GM12865 (cell line): ENCODE data around the gene BCAT1.

Source experiments
- DNase-seq: peaks from one replicate; pipeline ENCODE4 v3.0.0; 2010; ENCODE audit warnings: low read depth
- H3K4me3 ChIP-seq: 2 replicates; pipeline ENCODE4 v1.5.1; 2011; ENCODE audit warnings: mild to moderate bottlenecking, low read depth, low read length, control low read depth
- TF ChIP-seq, protein P1 (sequence below): IDR thresholded peaks from 2 replicates; pipeline ENCODE4 v1.5.1; 2011; ENCODE audit warnings: low read length, control low read depth, low read depth, inconsistent platforms; ENCODE audit not compliant: insufficient read depth; ENCODE audit errors: missing control alignments

Gene BCAT1

DNA sequence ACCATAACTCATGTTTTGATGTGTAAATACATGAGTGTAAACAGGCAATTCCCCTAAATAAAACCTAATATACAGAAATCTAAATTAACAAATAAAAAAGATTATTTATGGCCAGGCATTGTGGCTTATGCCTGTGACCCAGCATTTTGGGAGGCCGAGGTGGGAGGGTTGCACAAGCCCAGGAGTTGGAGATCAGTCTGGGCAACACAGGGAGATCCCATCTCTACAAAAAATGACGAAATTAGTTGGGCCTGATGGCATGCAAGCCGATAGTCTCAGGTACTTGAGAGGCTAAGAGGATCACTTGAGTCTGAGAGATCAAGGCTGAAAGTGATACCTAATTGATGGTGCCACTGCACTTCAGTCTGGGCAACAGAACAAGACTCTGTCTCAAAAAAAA is 48.7 kb downstream of the BCAT1 start:
- peak; percentile 25 for DNase-seq
- H3K4me3 ChIP-seq, result no peak overlapping the region
- TF ChIP-seq, protein P1, sequence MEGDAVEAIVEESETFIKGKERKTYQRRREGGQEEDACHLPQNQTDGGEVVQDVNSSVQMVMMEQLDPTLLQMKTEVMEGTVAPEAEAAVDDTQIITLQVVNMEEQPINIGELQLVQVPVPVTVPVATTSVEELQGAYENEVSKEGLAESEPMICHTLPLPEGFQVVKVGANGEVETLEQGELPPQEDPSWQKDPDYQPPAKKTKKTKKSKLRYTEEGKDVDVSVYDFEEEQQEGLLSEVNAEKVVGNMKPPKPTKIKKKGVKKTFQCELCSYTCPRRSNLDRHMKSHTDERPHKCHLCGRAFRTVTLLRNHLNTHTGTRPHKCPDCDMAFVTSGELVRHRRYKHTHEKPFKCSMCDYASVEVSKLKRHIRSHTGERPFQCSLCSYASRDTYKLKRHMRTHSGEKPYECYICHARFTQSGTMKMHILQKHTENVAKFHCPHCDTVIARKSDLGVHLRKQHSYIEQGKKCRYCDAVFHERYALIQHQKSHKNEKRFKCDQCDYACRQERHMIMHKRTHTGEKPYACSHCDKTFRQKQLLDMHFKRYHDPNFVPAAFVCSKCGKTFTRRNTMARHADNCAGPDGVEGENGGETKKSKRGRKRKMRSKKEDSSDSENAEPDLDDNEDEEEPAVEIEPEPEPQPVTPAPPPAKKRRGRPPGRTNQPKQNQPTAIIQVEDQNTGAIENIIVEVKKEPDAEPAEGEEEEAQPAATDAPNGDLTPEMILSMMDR, result no peak

- TF ChIP-seq, protein P1, result no peak
- no peak overlapping the region for H3K4me3 ChIP-seq
- DNase-seq, result no peak
Measured at GRCh38 chr12:24899503-24900075, 49.3 kb downstream of the BCAT1 start.

DNA sequence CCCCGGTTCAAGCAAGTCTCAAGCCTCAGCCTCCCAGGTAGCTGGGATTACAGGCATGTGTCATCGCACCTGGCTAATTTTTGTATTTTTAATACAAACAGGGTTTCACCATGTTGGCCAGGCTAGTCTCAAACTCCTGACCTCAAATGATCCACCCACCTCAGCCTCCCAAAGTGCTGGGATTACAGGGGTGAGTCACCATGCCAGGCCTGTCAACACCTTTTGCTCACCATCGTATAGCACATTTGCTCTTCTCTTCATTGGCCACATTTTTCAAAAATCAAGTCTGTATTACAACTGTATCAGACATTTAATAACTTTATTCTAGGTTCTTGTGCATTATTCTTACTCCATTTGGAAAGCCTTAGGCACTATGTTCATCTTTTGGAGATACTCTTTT is 50.3 kb downstream of the BCAT1 start:
- TF ChIP-seq, protein P1, result no peak
- no peak for DNase-seq
- no peak overlapping the region for H3K4me3 ChIP-seq

- no peak overlapping the region for H3K4me3 ChIP-seq
- DNase-seq, result no peak
- TF ChIP-seq, protein P1, result no peak
Measured at GRCh38 chr12:24898185-24898584, 50.7 kb downstream of the BCAT1 start.

DNA sequence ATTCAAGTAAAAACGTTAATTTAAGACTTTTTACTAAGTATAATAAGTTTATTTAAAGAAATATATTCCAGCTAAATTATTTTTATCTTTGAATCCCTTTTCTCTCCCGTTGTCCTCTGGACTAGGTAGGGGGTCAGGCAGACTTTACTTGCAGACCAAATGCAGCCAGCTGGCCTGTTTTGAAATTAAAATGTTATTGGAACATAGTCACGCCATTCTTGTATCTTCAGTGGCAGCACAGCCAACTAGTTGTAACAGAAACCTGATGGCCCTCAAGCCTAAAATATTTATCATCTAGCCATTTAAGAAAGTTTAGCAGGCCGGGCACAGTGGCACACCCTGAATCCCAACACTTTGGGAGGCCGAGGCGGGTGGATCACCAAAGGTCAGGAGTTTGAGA is 52.7 kb downstream of the BCAT1 start:
- TF ChIP-seq, protein P1, result no peak
- no peak for DNase-seq

DNA sequence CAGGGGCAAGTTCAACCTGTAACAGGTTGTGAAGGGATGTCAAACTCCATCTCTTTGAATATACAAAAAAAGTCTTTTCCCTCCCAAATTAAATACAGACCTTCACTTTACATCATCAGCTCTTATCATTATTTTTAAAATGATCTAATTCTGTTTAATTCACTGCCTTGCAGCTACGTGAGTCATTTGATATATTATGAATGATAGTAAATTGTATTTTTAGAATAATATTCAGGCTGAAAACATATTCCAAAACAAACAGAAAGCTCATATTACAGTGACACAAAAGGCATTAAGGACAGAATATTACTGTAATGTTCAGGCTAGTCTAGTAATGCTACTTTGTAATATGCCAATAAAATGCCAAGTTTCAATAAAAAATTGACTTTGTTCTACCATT is 53.3 kb downstream of the BCAT1 start:
- DNase-seq, result no peak
- TF ChIP-seq, protein P1, result no peak
- H3K4me3 ChIP-seq, result no peak overlapping the region

More for the DNA sequence above, 52.7 kb downstream of the BCAT1 start:
- H3K4me3 ChIP-seq, result no peak overlapping the region

DNA sequence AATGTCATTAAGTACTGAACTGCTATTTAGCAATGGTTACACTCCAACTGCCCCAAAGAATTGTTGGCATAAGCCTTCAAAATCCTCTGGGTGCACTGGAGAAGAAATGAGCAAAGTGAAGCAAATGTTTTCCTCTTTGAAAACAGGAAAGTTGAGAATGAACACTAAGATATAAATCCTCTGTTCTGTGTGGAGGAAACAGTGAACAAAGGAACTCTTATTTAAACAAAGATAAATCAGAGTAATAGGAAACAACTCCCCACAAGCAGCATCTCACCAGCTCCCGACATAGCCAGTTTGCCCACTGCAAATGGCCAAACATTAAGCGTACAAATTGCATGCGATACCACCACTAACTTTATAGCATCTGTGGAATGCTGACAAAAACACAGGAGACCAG is 54.0 kb downstream of the BCAT1 start:
- H3K4me3 ChIP-seq, result no peak overlapping the region
- DNase-seq, result no peak
- TF ChIP-seq, protein P1, result no peak
